HG03460 (cell line): Measurements from ENCODE around the gene NR4A2.

ENCODE experiments used
- ATAC-seq: cut with Tn5 transposase; IDR thresholded peaks from one replicate; pipeline ENCODE4 v1.9.1; 2021; ENCODE audit not compliant: unreplicated experiment

NR4A2 gene

GRCh38 chr2:156332534-156333273 is at the start of gene NR4A2:
TSS of gene NR4A2 (minus strand) at chr2:156332721. CDS start at chr2:156330186, 2,535 bp downstream.
- peak; percentile 57 for ATAC-seq

GRCh38 chr2:156380117-156380645 is 47.7 kb upstream of the NR4A2 start:
- ATAC-seq = peak; percentile 92

- no peak for ATAC-seq
Observed at GRCh38 chr2:156379714-156380113, 47.2 kb upstream of the NR4A2 start.

GRCh38 chr2:156379071-156379470 is 46.5 kb upstream of the NR4A2 start:
- ATAC-seq = no peak

- ATAC-seq = no peak
Observed at GRCh38 chr2:156366753-156367152, 34.2 kb upstream of the NR4A2 start.

GRCh38 chr2:156363141-156363540 is 30.6 kb upstream of the NR4A2 start:
- no peak for ATAC-seq

- no peak for ATAC-seq
Observed at GRCh38 chr2:156356014-156356754, 23.7 kb upstream of the NR4A2 start.

GRCh38 chr2:156352911-156353310 is 20.4 kb upstream of the NR4A2 start:
- no peak for ATAC-seq

GRCh38 chr2:156350374-156351142 is 18.0 kb upstream of the NR4A2 start:
- no peak for ATAC-seq

- ATAC-seq = no peak
Observed at GRCh38 chr2:156349605-156350004, 17.1 kb upstream of the NR4A2 start.

- ATAC-seq = no peak
Observed at GRCh38 chr2:156349161-156349560, 16.6 kb upstream of the NR4A2 start.

- ATAC-seq = no peak
Observed at GRCh38 chr2:156347431-156347830, 14.9 kb upstream of the NR4A2 start.

- ATAC-seq = no peak
Observed at GRCh38 chr2:156346731-156347130, 14.2 kb upstream of the NR4A2 start.

GRCh38 chr2:156345582-156345981 is 13.1 kb upstream of the NR4A2 start:
- ATAC-seq = no peak

- ATAC-seq = no peak
Observed at GRCh38 chr2:156343940-156344301, 11.4 kb upstream of the NR4A2 start.

GRCh38 chr2:156343096-156343939 is 10.8 kb upstream of the NR4A2 start:
- no peak for ATAC-seq

- ATAC-seq = peak; percentile 53
Observed at GRCh38 chr2:156342254-156343095, 10.0 kb upstream of the NR4A2 start.

- peak; percentile 81 for ATAC-seq
Observed at GRCh38 chr2:156341452-156342253, 9.1 kb upstream of the NR4A2 start.
